ENCODE results near the gene FMN1. TPM values are rescaled to one million over a fixed set of nuclear protein-coding genes. Genes with fewer than 3 reads are reported as not detected.

FMN1 gene
- total RNA-seq, 1 experiment from 2014 or later = 0.37 TPM

GRCh38 chr15:33112541-33113105 is 81.9 kb downstream of the FMN1 start:
- no TSS peak for BruUV-seq (replicated peaks)
- H3K27me3 ChIP-seq (replicated peaks; ENCODE audit: insufficient read depth, low read depth, low read length, poor library complexity) = peaks cover 80% of the 10 kb centered on the region
- no peak for DNase-seq (ENCODE audit: low spot score)
- CTCF ChIA-PET = no interaction called here
- intact Hi-C loops (cut with micrococcal nuclease; ENCODE audit: unreplicated experiment) = no loop called here
- no peak overlapping the region for H3K4me3 ChIP-seq (ENCODE audit: low read depth, low read length, poor library complexity, severe bottlenecking)
- H3K36me3 ChIP-seq (ENCODE audit: insufficient read depth, low read length, poor library complexity, severe bottlenecking) = no peaks in the 10 kb centered on the region
- TF ChIP-seq CTCF (conservative IDR thresholded peaks at IDR 0.05; ENCODE audit: low read depth, low read length) = no peak
- no peak for TF ChIP-seq EZH2 (IDR thresholded peaks at IDR 0.05; ENCODE audit: borderline replicate concordance, low read depth, low read length, poor library complexity, severe bottlenecking)
- peaks cover 4% of the 10 kb centered on the region for H3K4me1 ChIP-seq (ENCODE audit: insufficient read depth, low read length, poor library complexity, severe bottlenecking)
- H3K9me3 ChIP-seq (ENCODE audit: low read depth, low read length, poor library complexity, severe bottlenecking) = no peaks in the 10 kb centered on the region
- POLR2A ChIA-PET (ENCODE audit: low non-redundant PET) = no interaction called here
- no peak overlapping the region for H3K27ac ChIP-seq (ENCODE audit: low read depth, low read length, poor library complexity, severe bottlenecking)

GRCh38 chr15:33111041-33111451 is 83.5 kb downstream of the FMN1 start:
- intact Hi-C loops (cut with micrococcal nuclease; ENCODE audit: unreplicated experiment) = no loop called here

GRCh38 chr15:33109345-33109744 is 85.2 kb downstream of the FMN1 start:
- TF ChIP-seq CTCF (conservative IDR thresholded peaks at IDR 0.05; ENCODE audit: low read depth, low read length) (no peak), EZH2 (IDR thresholded peaks at IDR 0.05; ENCODE audit: borderline replicate concordance, low read depth, low read length, poor library complexity, severe bottlenecking) (no peak)
- Histone ChIP-seq H3K36me3 (ENCODE audit: insufficient read depth, low read length, poor library complexity, severe bottlenecking) (no peaks in the 10 kb centered on the region), H3K4me3 (ENCODE audit: low read depth, low read length, poor library complexity, severe bottlenecking) (no peak overlapping the region), H3K27ac (ENCODE audit: low read depth, low read length, poor library complexity, severe bottlenecking) (no peak overlapping the region), H3K4me1 (ENCODE audit: insufficient read depth, low read length, poor library complexity, severe bottlenecking) (peaks cover 4% of the 10 kb centered on the region), H3K27me3 (replicated peaks; ENCODE audit: insufficient read depth, low read depth, low read length, poor library complexity) (peaks cover 87% of the 10 kb centered on the region), H3K9me3 (ENCODE audit: low read depth, low read length, poor library complexity, severe bottlenecking) (no peaks in the 10 kb centered on the region)
- BruUV-seq (replicated peaks) = no TSS peak
- CTCF ChIA-PET = no interaction called here
- no peak for DNase-seq (ENCODE audit: low spot score)
- POLR2A ChIA-PET (ENCODE audit: low non-redundant PET) = no interaction called here
- intact Hi-C loops (cut with micrococcal nuclease; ENCODE audit: unreplicated experiment) = no loop called here

More at GRCh38 chr15:33111041-33111451, 83.5 kb downstream of the FMN1 start:
- H3K4me1 ChIP-seq (ENCODE audit: insufficient read depth, low read length, poor library complexity, severe bottlenecking) = peaks cover 4% of the 10 kb centered on the region
- peak; percentile 44 for DNase-seq (ENCODE audit: low spot score)
- no peaks in the 10 kb centered on the region for H3K36me3 ChIP-seq (ENCODE audit: insufficient read depth, low read length, poor library complexity, severe bottlenecking)
- H3K9me3 ChIP-seq (ENCODE audit: low read depth, low read length, poor library complexity, severe bottlenecking) = no peaks in the 10 kb centered on the region
- BruUV-seq (replicated peaks) = no TSS peak
- TF ChIP-seq EZH2 (IDR thresholded peaks at IDR 0.05; ENCODE audit: borderline replicate concordance, low read depth, low read length, poor library complexity, severe bottlenecking) = no peak
- TF ChIP-seq CTCF (conservative IDR thresholded peaks at IDR 0.05; ENCODE audit: low read depth, low read length) = no peak
- no peak overlapping the region for H3K27ac ChIP-seq (ENCODE audit: low read depth, low read length, poor library complexity, severe bottlenecking)
- ChIA-PET POLR2A (ENCODE audit: low non-redundant PET) (no interaction called here), CTCF (no interaction called here)
- peaks cover 77% of the 10 kb centered on the region for H3K27me3 ChIP-seq (replicated peaks; ENCODE audit: insufficient read depth, low read depth, low read length, poor library complexity)
- H3K4me3 ChIP-seq (ENCODE audit: low read depth, low read length, poor library complexity, severe bottlenecking) = no peak overlapping the region

All from A673 (cell line).